Effector CD4-positive, alpha-beta T cell (primary cell): ENCODE measurements around the gene ILK.

ENCODE experiments used
- DNase-seq: peaks from one replicate; pipeline ENCODE4 v3.0.0-alpha.2; 2020
- total RNA-seq: gene quantifications from one replicate; lab custom pipeline; 2026; lab: John Stamatoyannopoulos, UW

The ILK gene
- 41.8 reads per million, percentile 64 among the genes with 10 or more reads in this experiment for total RNA-seq

DNA sequence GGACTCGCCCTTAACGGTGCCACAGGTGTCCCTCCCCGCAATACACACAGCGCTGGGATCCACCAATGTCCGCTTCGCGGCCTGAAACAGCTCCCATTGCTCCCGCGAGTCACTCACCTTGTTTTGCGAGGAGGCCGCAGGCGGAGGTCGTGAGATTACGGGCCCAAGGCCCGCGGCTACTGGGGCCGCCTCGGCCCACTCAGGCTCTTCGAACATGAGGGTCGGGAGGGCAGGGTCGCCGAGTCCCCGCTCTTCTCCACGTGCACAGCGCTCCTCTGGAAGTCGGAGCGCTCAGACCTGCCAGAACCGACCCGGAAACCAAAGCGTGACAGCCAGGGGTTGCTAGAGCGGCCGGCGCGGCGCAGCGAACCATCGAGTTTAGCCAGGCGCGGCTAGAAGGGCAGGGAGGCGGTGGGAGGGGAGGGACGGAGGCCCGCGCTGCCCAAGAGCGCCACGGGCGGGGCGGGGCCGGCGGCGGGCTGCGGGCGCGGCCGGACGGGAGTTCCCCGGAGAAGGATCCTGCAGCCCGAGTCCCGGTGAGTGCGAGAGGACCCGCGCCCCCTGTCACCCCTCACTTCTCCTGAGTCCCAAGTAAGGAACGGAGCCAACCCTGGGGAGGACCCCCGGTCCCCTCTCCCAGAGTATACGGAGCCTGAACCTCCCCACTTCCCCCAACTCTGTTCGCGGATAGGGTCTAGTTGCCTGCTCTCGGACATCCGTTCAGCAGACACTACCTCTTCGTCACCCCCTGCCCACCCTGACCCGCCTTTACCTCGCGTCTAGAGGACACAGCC, at the start of gene ILK, which contains the start of gene RRP8:
TSS of gene ILK (plus strand) at position 488 of the 794 bp plus-strand sequence. CDS start 498 bp downstream, outside the sequence.
TSS of gene RRP8 (minus strand) at position 330 of the 794 bp plus-strand sequence. CDS start at position 216, 114 bp downstream.
- DNase-seq = peak; percentile 79

DNA sequence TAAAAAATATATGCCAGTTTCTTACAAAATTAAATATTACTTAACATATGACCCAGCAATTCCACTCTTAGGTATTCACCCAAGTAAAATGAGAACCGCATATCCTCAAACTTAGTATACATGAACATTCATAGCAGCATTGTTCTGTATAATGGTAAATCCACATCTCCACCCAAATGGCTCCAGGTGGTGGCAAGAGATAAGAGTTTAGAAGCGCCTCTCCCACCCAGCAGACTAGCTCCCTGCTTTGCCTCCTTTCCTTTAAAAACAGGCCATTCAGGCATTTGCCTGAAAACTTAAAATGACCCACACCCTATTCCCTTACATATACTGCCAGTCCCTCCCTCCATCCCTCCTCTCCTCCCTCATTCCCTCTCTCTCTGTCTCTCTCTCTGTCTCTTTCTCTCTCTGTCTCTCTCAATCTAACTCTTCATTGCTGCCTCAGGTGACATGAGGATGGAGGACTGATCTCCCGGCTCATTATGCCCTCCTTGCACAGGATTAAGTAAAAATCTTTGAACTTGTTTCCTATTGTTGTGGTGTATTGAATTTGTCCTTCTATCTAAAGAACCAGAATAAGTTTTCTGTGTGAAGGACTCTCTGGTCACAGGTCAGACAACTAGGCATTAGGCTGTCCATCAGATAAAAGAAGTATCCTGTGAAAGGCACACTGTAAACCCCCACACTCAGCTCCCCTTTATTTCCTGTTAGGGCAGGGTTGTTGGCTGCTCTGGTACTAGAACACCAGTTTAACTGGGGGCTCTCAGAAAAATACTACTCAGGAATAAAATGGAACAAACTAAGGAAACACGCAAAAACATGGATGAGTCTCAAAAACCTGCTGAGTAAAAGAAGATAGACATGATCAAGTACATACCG, 48.5 kb upstream of the ILK start:
- no peak for DNase-seq

GRCh38 chr11:6556139-6556949, 47.2 kb upstream of the ILK start:
- DNase-seq = no peak

DNA sequence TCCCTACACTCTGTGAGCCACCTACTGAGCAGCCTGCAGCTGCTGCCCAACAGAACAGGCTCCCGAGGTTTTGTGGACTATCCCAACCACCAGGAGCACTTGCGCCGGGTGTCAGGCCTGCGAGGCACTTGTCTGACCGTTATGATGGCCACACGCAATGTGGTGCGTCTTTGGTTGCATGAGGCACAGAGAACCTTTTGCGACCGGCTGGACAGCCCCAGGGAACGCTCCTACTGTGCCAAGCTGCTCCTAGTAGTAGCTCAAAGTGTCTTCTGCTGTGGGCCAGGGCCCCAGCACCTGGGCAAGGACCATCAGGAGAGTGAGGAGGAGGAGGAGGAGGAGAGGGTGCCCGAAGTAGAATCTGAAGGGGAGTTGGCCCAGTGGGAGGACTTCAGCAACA, 46.5 kb upstream of the ILK start:
- DNase-seq = no peak

GRCh38 chr11:6557761-6558674, 45.6 kb upstream of the ILK start:
- no peak for DNase-seq

DNA sequence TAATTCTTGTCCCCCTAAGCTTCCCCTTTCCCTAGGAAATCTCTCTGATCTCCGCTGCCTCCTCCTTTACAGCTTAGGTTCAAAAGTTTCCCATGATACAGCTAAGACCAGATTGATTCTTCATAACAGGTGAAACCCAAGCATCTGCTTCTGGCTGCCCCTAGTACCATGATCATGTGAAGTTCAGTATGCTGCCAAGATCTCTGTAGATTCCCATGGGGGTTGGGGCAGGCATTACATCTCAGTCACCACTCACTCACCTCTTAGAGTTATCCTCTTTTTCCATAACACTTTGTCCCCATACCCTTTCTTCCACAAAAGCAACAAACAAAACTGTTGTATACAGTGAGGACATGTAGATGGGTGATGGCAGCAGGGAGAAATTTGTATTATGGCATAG, 44.2 kb upstream of the ILK start:
- no peak for DNase-seq

DNA sequence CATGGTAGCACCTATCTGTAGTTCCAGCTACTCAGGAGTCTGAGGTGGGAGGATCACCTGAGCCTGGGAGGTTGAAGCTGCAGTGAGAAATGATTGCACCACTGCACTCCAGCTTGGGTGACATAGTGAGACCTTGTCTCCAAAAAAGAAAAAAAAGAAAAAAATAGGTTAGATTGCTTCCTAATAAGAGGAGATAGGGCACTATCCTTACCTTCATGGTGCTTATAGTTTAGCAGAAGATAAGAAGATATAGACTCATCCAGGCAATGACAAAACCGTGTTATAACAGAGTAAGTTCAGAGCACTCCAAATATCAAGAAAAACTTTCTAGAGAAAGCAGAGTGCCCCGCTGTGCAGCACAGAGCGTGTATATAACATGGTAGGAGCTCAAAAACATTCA, 42.3 kb upstream of the ILK start:
- no peak for DNase-seq

DNA sequence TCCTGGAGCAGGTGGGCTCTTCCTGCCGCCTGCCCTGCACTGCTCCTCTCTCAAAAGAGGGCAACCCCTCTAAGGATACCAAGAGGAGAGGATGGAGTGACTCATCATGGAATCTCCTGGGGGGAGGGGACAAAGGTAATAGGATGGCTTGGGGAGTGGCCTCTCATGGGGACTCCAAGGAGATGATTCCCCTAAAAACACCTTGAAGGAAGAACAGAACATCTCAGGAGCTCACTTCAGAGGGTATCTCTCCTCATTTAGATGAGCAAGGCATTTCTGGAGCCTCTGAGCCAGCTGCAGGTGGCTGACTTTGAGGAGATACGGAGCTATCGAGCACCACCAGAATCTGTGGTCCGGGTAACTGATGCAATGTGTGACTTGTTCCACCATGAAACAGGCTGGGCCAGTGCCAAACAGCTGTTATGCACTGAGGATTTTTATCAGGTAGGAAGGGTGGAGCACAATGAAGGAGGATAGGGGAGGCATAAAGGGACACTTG, 40.4 kb upstream of the ILK start:
- no peak for DNase-seq

DNA sequence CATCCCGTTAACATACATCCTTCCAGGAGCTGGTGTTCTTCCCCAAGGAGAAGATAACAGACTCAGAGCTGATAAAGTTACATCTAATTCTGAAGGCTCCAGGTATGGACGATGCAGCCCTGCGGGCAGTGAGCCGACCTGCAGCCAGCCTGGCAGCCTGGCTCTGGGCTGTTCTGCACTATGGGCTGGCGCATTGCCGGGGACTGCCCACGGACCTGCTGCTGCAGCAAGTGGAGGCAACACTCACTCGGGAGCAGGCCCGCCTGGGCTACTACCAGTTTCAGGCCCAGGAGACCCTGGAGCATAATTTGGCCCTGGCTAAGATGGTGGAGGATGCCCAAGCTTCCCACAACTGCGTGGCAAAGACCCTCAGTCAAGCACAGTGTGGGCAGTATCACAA, 39.9 kb upstream of the ILK start:
- DNase-seq = no peak

DNA sequence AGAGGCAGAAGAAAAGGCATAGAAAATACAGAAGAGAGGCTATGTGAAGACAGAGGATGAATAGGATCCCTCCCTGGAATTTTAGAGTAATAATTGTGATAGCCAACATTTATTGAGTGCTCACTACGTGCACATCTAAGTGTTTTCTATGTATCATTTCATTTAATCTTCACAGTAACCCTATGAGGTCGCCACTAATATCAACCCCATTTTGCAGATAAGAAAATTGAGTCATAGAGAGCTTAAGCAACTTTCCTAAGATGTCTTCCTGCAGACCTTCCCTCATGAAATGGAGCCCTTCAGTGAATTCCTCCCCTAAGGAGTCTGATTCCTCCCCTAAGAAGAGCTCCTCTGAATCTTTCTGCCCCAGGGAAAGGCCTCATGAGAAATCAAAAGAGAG, 38.2 kb upstream of the ILK start:
- no peak for DNase-seq

DNA sequence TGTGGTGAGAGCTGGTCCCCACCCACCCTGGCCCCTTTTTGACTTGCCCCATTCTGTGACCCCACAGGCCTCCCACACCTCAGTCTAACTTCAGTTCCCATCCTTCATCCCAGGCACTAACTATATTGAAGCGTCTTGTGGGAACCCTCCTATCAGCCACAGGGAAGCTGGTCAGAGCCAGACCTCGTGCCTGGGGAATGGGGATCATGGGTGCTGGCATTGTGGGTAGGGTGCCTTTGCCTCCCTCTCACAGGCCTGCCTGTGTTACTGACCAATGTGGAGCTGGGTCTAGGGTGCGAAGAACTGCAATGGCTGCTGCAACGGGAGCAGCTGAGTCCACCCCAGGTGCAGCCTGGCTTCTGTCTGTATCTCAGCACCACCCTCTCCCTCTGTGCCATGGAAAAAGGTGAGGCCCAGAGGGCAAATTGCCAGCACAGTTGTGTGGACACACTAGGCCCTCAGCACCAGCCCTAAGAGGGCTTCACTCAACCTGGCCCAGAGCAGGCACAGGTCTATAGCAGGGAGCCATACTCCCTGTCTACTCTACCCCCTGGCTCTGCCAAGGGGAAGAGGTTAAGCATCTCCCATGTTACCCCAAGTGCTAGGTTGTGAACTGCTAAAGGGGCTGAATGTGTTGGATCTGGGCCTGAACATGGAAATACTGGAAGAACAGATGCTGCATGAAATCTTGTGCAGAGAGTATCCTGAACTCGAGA, 37.4 kb upstream of the ILK start:
- DNase-seq = no peak

- no peak for DNase-seq
These were observed 36.7 kb upstream of the ILK start for GRCh38 chr11:6566704-6567370.

DNA sequence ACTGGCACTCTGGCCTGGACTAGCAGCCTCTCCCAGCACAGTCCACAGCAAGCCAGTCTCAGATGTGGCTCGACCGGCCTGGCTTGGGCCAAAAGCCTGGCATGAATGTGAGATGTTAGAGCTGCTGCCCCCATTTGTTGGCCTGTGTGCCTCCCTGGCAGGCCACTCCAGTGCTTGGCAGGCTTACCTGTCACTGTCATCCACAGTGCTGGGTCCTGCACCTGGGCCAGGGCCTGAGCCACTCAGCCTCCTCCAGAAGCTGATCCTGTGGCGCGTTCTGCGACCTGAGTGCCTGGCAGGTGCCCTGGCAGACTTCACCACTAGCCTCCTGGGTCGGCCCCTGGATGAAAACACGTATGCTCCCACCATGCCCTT, 36.2 kb upstream of the ILK start:
- no peak for DNase-seq

DNA sequence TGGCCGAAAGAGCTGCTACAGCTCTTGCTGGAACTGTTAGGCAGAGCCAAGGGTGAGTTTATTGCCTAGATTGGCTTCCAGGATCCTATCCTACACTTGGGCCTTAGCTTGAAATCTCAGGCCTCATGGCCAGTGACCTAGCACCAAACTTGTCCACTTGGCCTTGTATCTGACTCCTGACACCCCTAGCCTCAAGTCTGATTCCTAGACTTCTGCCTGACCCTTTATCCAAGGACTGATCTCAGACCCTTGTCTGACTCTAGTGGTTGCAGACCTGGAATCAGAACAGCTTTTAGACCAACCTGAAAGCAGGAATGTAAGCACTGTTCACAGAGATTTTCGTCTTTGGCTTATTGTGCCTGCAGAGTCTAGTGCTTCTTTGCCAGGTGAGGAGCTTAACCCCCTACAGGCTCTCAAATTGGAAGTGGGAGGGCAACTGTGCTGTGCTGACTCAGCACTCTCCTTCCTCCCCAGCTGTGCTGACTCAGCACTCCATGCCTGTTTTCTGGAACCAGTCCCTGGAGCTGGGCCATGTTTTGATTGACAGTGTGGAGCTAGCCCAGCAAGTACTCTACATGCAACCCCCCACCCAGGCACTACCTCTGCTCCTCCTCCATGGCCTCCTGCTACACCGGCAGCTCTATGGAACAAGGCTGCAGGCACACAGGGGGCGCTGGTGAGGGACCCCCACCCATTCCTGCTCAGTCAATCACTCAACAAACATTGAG, 35.2 kb upstream of the ILK start:
- no peak for DNase-seq

DNA sequence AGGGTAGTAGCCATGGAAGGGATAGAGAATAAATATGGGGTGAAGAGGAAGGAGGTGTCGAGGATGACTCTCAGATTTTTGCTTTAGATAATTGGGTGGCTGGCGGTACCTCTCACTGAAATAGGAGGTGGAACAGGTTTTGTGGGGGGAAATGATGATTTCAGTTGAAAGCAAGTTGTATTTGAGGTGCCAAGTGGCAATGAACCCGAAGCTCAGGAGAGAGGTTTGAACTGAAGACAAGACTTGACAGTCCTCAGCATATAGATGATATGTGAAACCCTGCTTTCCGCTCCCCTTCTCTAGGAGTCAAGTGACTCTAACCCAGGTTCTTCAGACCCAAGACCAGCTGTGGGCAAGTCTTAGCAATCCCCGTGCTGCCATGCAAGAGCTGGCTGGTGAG, 33.9 kb upstream of the ILK start:
- no peak for DNase-seq

GRCh38 chr11:6570691-6571427, 32.7 kb upstream of the ILK start:
- DNase-seq = no peak

GRCh38 chr11:6571434-6572008, 32.1 kb upstream of the ILK start:
- no peak for DNase-seq

GRCh38 chr11:6572215-6572614, 31.4 kb upstream of the ILK start:
- no peak for DNase-seq
